Astrocyte (in vitro differentiated cells and primary cell): Measurements from ENCODE around the gene CHD6. TPM values are rescaled to one million over a fixed set of nuclear protein-coding genes. Genes with fewer than 3 reads are reported as not detected.
A peak's percentile ranks its signal among the peaks of the same experiment; 100 is the strongest.

Source experiments
- DNase-seq: peaks from one replicate; pipeline ENCODE4 v3.0.0-alpha.2; 2010; ENCODE audit warnings: low read depth
- FAIRE-seq: peaks from 2 replicates; lab custom pipeline; 2011; peaks lifted over from hg19 to GRCh38; lab: Jason Lieb, UNC
- H2AFZ ChIP-seq: 2 replicates; pipeline ENCODE4 v1.6.0; 2012; ENCODE audit warnings: low read depth, low read length, inconsistent platforms
- H3K27ac ChIP-seq: 2 replicates; pipeline ENCODE4 v1.5.1; 2011; ENCODE audit warnings: low read depth, low read length, inconsistent platforms
- H3K27me3 ChIP-seq: 2 replicates; pipeline ENCODE4 v1.6.0; 2011; ENCODE audit warnings: low read length, inconsistent platforms; ENCODE audit not compliant: insufficient read depth
- H3K36me3 ChIP-seq: 2 replicates; pipeline ENCODE4 v1.5.1; 2011; ENCODE audit warnings: low read length, inconsistent platforms; ENCODE audit not compliant: insufficient read depth
- H3K4me1 ChIP-seq: 2 replicates; pipeline ENCODE4 v1.5.1; 2011; ENCODE audit warnings: low read length, inconsistent platforms; ENCODE audit not compliant: insufficient read depth
- H3K4me2 ChIP-seq: 2 replicates; pipeline ENCODE4 v1.6.0; 2012; ENCODE audit warnings: low read length, inconsistent platforms
- H3K4me3 ChIP-seq: 2 replicates; pipeline ENCODE4 v1.5.1; 2011; ENCODE audit warnings: low read depth, mild to moderate bottlenecking, low read length, inconsistent platforms; ENCODE audit not compliant: insufficient read depth
- H3K79me2 ChIP-seq: 2 replicates; pipeline ENCODE4 v1.6.0; 2012; ENCODE audit warnings: mild to moderate bottlenecking, low read length, inconsistent platforms; ENCODE audit not compliant: insufficient read depth
- H3K9ac ChIP-seq: 2 replicates; pipeline ENCODE4 v1.6.0; 2012; ENCODE audit warnings: mild to moderate bottlenecking, low read length, inconsistent platforms
- H3K9me3 ChIP-seq: 2 replicates; pipeline ENCODE4 v1.5.1; 2012; ENCODE audit warnings: low read depth, mild to moderate bottlenecking, low read length, inconsistent platforms; ENCODE audit not compliant: insufficient read depth
- H4K20me1 ChIP-seq: 2 replicates; pipeline ENCODE4 v1.6.0; 2012; ENCODE audit warnings: low read length, inconsistent platforms; ENCODE audit not compliant: insufficient read depth
- H3K27ac Mint-ChIP-seq: one replicate; pipeline ENCODE4 v1.8.0; 2021; ENCODE audit warnings: mild to moderate bottlenecking, mixed read lengths; ENCODE audit not compliant: unreplicated experiment
- H3K27me3 Mint-ChIP-seq: one replicate; pipeline ENCODE4 v1.8.0; 2021; ENCODE audit warnings: low read depth, mixed read lengths; ENCODE audit not compliant: unreplicated experiment
- H3K36me3 Mint-ChIP-seq: one replicate; pipeline ENCODE4 v1.8.0; 2021; ENCODE audit warnings: low read depth, mixed read lengths; ENCODE audit not compliant: unreplicated experiment
- H3K4me1 Mint-ChIP-seq: one replicate; pipeline ENCODE4 v1.8.0; 2021; ENCODE audit warnings: low read depth, mixed read lengths; ENCODE audit not compliant: unreplicated experiment
- H3K4me3 Mint-ChIP-seq: one replicate; pipeline ENCODE4 v1.8.0; 2021; ENCODE audit warnings: mild to moderate bottlenecking, moderate library complexity, mixed read lengths; ENCODE audit not compliant: unreplicated experiment
- H3K9me3 Mint-ChIP-seq: one replicate; pipeline ENCODE4 v1.8.0; 2021; ENCODE audit warnings: mild to moderate bottlenecking, mixed read lengths; ENCODE audit not compliant: unreplicated experiment
- EZH2 ChIP-seq: IDR thresholded peaks from 2 replicates; pipeline ENCODE4 v1.6.1; 2012; ENCODE audit warnings: mild to moderate bottlenecking, low read length, inconsistent platforms; ENCODE audit not compliant: insufficient read depth
- total RNA-seq: library from RNA; stranded (reverse); gene quantifications from 2 replicates; pipeline ENCODE4 v1.2.1, GENCODE V29; 2021
- TF ChIP-seq, protein P1 (sequence below): IDR thresholded peaks from 2 replicates; pipeline ENCODE4 v1.5.1; 2011; ENCODE audit warnings: low read depth, mild to moderate bottlenecking, inconsistent platforms, low read length, moderate library complexity; ENCODE audit not compliant: insufficient read depth

Gene CHD6
- total RNA-seq, 1 donor from 2014 or later = 44.7 TPM

DNA sequence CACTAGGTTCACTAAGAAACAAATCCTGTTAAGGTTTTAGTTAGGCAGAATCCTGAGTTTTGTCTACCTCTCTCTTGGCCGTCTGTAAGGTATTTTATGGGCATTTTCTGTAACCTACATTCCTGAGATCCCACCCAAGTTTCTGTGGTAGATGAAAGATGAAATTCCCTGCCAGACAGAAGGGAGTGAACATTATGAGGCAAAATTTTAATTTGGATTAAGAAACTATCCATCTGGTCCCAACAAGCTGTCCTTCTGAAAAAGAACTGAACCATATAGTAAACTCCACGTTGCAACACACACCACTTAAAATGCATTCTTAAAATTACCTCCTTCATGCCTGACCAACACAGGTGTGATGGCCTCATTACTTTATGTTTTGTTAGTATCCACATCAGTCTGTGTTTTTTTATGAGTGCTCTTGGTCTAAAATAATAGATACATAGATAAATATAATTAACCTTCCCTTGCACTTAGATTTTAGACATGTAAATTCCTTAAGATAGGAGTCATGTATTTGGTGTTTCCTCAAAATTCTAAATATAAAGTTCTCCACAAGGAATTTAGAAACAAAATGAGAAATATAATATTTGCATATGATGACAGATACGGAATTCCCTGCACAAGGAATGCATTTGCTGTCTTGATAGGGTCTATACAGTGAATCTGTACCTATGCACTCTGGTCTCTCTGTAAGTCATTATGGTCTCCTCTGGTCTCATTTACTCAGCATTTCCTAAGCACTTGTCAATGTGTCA, 86.5 kb downstream of the CHD6 start:
- Histone ChIP-seq H4K20me1 (peaks cover 40% of the 10 kb centered on the region), H2AFZ (no peak overlapping the region), H3K4me2 (no peak overlapping the region), H3K4me1 (peaks cover 11% of the 10 kb centered on the region), H3K36me3 (no peaks in the 10 kb centered on the region), H3K9ac (no peak overlapping the region), H3K27me3 (no peaks in the 10 kb centered on the region), H3K79me2 (peaks cover 18% of the 10 kb centered on the region), H3K4me3 (no peak overlapping the region), H3K9me3 (no peaks in the 10 kb centered on the region), H3K27ac (no peak overlapping the region)
- Mint-ChIP-seq H3K4me3 (no peak overlapping the region), H3K4me1 (peaks cover 9% of the 10 kb centered on the region), H3K27ac (no peak overlapping the region), H3K9me3 (no peaks in the 10 kb centered on the region), H3K27me3 (no peaks in the 10 kb centered on the region), H3K36me3 (peaks cover 10% of the 10 kb centered on the region)
- no peak for TF ChIP-seq EZH2
- TF ChIP-seq, protein P1, sequence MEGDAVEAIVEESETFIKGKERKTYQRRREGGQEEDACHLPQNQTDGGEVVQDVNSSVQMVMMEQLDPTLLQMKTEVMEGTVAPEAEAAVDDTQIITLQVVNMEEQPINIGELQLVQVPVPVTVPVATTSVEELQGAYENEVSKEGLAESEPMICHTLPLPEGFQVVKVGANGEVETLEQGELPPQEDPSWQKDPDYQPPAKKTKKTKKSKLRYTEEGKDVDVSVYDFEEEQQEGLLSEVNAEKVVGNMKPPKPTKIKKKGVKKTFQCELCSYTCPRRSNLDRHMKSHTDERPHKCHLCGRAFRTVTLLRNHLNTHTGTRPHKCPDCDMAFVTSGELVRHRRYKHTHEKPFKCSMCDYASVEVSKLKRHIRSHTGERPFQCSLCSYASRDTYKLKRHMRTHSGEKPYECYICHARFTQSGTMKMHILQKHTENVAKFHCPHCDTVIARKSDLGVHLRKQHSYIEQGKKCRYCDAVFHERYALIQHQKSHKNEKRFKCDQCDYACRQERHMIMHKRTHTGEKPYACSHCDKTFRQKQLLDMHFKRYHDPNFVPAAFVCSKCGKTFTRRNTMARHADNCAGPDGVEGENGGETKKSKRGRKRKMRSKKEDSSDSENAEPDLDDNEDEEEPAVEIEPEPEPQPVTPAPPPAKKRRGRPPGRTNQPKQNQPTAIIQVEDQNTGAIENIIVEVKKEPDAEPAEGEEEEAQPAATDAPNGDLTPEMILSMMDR = no peak
- FAIRE-seq = no peak
- DNase-seq = peak; percentile 13

DNA sequence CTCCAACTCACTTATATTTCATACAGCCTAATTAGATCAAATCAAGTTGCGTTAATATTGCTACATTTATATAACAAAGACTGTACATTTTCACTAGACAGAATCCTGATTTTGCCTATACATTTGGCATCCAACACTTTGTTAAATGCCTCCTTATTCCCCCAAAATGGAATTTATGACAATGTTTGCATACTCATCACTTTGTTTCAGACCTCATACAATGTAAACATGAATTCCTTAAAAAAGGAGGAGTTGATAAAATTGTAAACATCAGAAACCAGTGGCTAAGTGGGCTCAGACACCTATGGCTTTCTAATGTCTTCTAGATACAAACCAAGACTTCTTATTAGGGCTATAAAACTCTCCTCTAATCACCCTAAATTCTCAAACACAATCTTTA, 87.3 kb downstream of the CHD6 start:
- H3K9me3 Mint-ChIP-seq = no peaks in the 10 kb centered on the region
- no peaks in the 10 kb centered on the region for H3K9me3 ChIP-seq
- H2AFZ ChIP-seq = no peak overlapping the region
- no peak overlapping the region for H3K27ac Mint-ChIP-seq
- no peak overlapping the region for H3K4me3 Mint-ChIP-seq
- H3K36me3 Mint-ChIP-seq = peaks cover 10% of the 10 kb centered on the region
- H3K79me2 ChIP-seq = peaks cover 18% of the 10 kb centered on the region
- TF ChIP-seq, protein P1 = no peak
- no peak overlapping the region for H3K4me3 ChIP-seq
- H3K27me3 ChIP-seq = no peaks in the 10 kb centered on the region
- H3K27me3 Mint-ChIP-seq = no peaks in the 10 kb centered on the region
- no peak overlapping the region for H3K27ac ChIP-seq
- H3K4me1 ChIP-seq = peaks cover 11% of the 10 kb centered on the region
- H4K20me1 ChIP-seq = peaks cover 45% of the 10 kb centered on the region
- FAIRE-seq (no peak), DNase-seq (no peak)
- no peak overlapping the region for H3K9ac ChIP-seq
- peaks cover 9% of the 10 kb centered on the region for H3K4me1 Mint-ChIP-seq
- no peaks in the 10 kb centered on the region for H3K36me3 ChIP-seq
- no peak overlapping the region for H3K4me2 ChIP-seq

DNA sequence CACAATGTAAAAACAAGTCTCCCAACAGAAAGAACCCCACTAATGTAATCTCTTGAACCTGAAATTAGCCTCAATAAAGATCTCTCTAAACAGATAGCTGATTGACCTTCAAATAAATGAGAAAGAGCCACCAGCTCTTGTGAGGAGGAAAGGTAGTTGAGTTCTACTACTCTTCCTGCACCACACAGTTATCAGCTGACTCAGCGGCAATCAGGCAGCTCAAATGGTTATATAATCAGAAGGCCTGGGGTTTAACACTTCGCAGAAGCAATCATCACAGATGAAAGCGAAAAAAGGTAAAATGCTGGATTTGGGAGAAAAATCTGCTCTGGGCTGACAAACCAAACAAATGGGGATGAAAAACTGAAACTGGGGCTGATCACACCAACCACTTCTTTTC, 91.8 kb downstream of the CHD6 start:
- peak; percentile 20 for DNase-seq
- TF ChIP-seq, protein P1 = no peak
- peaks cover 15% of the 10 kb centered on the region for H3K79me2 ChIP-seq
- H3K9ac ChIP-seq = no peak overlapping the region
- H2AFZ ChIP-seq = no peak overlapping the region
- Mint-ChIP-seq H3K9me3 (peaks cover 2% of the 10 kb centered on the region), H3K4me1 (peaks cover 10% of the 10 kb centered on the region), H3K36me3 (peaks cover 4% of the 10 kb centered on the region), H3K27me3 (no peaks in the 10 kb centered on the region), H3K4me3 (no peak overlapping the region), H3K27ac (no peak overlapping the region)
- no peaks in the 10 kb centered on the region for H3K36me3 ChIP-seq
- no peak for FAIRE-seq
- no peaks in the 10 kb centered on the region for H3K27me3 ChIP-seq
- peaks cover 7% of the 10 kb centered on the region for H3K4me1 ChIP-seq
- H4K20me1 ChIP-seq = peaks cover 47% of the 10 kb centered on the region
- H3K27ac ChIP-seq = no peak overlapping the region
- H3K9me3 ChIP-seq = no peaks in the 10 kb centered on the region
- no peak overlapping the region for H3K4me2 ChIP-seq
- no peak overlapping the region for H3K4me3 ChIP-seq
